ENCODE measurements around the gene CD81.
"Not testable (repeated sequence)": the region's sequence is repeated elsewhere in the genome, so short reads cannot be mapped to it uniquely, and the experiment has no call there.

Gene CD81, protein sequence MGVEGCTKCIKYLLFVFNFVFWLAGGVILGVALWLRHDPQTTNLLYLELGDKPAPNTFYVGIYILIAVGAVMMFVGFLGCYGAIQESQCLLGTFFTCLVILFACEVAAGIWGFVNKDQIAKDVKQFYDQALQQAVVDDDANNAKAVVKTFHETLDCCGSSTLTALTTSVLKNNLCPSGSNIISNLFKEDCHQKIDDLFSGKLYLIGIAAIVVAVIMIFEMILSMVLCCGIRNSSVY

GRCh38 chr11:2376751-2377451 is at the start of gene CD81:
Gene CD81 (plus strand): TSS chr11:2377310. CDS start chr11:2377550, 240 bp downstream.
- DNase-seq: no peak

DNA sequence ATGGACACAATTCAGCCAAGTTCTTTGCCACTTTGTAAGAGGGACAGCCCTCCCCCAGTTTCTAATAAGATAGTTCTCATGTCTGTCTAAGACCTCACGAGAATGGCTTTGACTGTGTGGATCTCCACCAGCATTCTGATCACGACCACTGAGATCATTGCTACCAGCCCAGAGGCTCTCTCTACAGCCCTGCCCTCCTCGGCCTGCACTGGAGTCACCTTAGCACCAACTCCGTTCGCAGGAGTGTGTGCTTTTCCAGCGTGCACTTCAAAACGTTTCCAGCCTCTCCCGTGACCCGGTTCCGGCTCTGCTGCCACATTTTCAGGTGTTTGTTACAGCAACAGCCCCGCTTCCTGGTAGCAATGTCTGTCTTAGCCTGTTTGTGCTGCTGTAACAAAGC is 49.1 kb upstream of the CD81 start:
- no peak for DNase-seq

DNA sequence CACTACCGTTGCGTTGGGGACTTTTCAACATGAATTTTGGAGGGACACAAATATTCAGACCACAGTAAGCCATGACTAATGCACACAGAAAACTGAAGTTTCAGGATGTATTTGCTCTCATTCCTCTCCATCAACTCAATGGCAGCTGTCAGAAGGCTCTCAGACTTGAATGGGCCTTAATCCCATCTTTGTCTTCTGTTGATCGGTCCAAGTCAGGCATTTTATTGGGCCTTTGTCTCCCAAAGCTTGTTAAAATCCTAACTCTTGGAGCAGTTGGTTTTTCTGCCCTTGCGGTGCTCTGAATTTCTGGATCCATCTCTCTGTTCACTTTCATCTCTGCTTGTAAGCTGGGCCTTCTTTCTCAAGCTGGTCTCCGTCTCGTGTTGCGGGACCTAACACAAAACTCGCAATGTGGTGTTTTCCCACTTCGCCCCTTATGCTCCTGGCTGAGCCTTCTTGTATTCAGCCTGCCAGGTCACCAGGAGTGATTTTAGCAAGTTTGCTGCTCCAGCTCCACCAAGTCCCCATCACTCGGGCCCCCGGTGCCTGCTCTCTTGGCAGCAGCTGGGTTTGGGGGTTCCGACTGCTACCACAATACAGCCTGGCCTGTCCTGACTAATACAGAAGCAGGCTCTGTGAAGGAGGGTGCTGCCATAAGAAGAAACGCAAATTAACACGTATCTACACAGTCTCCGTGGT is 48.3 kb upstream of the CD81 start:
- no peak for DNase-seq

DNA sequence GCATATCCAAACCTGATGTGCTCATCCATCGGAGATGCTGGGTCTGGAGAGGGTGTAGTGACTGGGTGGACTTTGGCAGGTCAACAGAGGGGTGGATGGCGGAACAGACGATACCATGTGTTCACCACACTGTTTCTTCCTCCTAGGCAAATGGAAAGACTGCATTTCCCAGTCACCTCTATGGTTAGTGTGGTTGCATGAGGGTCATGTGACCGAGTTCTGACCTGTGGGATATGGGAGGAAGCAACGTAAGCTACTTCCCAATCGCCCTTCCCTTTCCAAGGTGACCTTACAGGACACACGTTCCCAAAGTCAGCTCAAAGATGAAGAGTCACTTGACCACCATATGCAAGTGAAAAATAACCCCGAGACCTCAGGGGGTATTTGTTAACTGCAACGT is 47.6 kb upstream of the CD81 start:
- no peak for DNase-seq

GRCh38 chr11:2330696-2331095 is 46.4 kb upstream of the CD81 start:
- DNase-seq: no peak

- no peak for DNase-seq
Measured at GRCh38 chr11:2331404-2331803, 45.7 kb upstream of the CD81 start.

- not testable (repeated sequence) for DNase-seq
Measured at GRCh38 chr11:2332569-2332968, 44.5 kb upstream of the CD81 start.

GRCh38 chr11:2333486-2334205 is 43.5 kb upstream of the CD81 start:
- not testable (repeated sequence) for DNase-seq

GRCh38 chr11:2335286-2335685 is 41.8 kb upstream of the CD81 start:
- DNase-seq: not testable (repeated sequence)

DNA sequence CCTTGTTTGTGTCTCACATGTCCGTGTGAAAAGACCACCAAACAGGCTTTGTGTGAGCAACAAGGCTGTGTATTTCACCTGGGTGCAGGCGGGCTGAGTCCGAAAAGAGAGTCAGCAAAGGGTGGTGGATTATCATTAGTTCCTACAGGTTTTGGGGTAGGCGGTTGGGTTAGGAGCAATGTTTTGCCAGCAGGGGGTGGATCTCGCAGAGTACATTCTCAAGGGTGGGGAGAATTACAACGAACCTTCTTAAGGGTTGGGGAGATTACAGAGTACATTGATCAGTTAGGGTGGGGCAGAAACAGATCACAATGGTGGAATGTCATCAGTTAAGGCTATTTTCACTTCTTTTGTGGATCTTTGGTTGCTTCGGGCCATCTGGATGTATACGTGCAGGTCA is 38.4 kb upstream of the CD81 start:
- DNase-seq: not testable (repeated sequence)

DNA sequence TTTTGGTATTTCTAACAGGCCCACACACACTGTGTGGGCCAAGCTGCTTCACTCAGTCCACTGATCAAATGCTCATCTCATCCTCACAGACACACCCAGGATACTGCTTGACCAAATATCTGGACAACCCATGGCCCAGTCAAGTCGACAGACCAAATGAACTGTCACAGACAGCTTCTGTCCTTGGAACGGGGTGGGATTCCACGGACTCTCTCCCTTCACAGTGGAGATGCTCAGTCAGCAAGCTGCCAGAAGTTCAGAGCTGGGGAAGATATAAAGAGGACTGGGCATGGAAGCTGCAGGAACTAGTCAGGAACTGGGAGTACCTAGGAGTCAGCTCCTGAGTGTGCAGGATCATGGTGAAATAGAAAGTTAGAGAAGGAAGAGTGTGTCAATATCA is 34.6 kb upstream of the CD81 start:
- DNase-seq: no peak

DNA sequence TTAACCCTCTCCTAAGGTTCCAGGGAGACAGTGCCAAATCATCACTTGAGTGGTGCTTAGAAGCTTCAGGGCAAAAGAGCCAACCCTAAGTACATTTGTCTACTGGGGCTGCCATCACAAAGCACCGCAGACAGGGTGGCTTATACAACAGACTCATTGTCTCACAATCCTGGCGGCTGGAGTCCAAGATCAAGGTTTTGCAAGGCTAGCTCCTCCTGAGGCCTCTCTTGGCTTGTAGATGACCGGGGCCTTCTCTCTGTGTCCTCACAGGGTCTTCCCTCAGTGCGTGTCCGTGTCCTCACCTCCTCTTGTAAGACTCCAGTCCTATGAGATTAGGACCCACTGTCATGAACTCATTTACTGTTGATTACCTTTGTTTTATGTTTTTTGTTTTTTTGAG is 34.1 kb upstream of the CD81 start:
- no peak for DNase-seq

DNA sequence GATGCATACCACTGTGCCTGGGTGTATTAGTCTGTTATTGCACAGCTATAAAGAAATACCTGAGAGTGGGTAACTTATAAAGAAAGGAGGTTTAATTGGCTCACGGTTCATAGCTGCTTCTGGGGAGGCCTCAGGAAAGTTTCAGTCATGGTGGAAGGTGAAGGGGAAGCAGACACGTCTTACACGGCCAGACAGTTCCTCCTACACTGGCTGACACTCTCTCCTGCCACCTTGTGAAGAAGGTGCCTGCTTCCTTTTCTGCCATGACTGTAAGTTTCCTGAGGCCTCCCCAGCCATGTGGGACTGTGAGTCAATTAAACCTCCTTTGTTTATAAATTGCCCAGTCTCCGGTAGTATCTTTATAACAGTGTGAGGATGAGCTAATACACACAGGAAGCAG is 33.6 kb upstream of the CD81 start:
- DNase-seq: no peak

DNA sequence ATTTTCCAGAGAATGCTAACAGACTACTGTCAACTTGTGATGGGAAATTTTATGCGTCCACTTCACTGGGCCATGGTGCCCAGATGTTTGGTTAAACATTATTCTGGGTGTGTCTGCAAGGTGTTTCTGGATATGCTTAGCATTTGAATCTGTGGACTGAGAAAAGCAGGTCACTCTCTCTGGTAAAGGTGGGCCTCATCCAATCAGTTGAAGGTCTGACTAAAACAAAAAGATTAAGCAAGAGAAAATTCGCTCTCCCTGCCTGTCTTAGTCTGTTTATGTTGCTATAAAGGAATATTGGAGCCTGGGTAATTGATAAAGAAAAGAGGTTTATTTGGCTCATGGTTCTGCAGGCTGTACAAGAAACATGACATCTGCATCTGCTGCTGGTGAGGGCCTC is 32.1 kb upstream of the CD81 start:
- DNase-seq: no peak

DNA sequence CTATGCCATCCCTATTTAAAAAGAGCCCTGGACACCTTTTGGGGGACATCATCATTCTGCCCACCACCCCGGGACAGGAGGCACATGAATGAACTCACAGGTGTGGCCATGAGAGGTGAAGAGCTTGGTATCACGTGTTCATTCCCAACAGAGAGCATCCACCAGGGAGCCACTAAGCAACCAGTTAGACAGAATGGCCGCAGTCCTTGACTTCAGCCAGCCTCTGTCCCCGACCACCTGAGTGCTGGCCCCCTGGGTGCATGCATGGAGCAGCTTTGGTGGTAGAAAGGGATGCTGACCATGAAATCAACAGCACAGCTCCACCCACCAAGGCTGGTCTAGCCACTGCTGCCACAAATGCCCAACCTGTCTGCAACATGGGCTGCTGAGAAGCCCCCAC is 31.1 kb upstream of the CD81 start:
- DNase-seq: no peak

DNA sequence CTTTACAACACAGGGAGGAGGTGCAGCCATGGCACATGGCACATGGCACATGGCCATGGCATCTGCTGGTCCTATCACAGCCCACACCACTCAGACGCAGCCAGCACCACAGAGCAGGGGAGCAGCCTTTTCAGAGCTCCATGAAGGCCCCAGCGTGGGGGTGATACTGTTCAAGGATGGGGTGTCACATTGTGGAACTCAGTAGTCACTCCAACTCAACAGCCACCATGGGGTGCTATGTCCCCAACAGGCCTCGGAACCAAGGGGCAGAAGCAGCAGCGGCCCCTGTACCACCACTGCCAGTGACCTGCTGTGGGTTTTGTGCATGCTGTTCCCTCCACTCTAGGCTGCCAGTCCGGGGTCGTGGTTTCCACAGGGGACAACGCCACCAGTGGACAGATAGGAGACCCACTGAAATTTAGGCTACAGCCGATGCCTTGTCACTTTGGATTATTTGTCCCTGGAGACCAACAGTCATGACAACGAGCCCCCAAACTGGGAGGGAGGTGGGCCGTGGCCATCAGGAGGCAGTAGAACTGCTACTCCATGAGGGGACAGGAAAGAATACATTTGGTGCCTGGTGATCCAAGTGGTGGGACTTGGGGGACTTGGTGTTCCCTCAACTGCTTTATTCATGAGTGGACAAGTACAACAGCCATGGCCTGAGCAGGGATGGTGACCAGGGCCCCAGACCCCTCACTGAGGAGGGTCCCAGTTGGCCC is 30.4 kb upstream of the CD81 start:
- no peak for DNase-seq

DNA sequence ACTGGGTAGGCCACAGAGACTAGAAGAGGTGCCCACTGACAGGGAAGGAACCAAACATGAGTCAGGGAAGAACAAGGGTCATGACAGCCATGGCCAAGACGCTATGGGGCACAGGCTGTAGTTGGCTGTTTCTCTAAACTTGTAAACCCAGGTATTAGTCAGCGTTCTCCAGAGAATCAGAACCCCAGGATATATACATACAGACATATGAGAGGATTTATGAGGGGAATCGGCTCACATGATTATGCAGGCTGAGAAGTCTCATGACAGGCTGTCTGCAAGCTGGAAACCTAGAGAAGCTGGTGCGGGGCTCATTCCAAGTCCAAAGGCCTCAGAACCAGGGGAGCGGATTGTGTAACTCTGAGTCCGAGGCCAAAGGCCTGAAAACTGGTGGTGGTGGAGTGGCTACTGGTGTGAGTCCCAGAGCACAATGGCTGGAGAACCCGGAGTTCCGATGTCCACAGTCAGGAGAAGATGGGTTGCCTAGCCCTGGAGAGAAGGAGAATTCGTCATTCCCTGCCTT is 29.7 kb upstream of the CD81 start:
- DNase-seq: no peak

GRCh38 chr11:2348986-2349385 is 28.1 kb upstream of the CD81 start:
- DNase-seq: no peak

GRCh38 chr11:2351701-2352100 is 25.4 kb upstream of the CD81 start:
- no peak for DNase-seq

GRCh38 chr11:2352420-2352819 is 24.7 kb upstream of the CD81 start:
- DNase-seq: no peak

DNA sequence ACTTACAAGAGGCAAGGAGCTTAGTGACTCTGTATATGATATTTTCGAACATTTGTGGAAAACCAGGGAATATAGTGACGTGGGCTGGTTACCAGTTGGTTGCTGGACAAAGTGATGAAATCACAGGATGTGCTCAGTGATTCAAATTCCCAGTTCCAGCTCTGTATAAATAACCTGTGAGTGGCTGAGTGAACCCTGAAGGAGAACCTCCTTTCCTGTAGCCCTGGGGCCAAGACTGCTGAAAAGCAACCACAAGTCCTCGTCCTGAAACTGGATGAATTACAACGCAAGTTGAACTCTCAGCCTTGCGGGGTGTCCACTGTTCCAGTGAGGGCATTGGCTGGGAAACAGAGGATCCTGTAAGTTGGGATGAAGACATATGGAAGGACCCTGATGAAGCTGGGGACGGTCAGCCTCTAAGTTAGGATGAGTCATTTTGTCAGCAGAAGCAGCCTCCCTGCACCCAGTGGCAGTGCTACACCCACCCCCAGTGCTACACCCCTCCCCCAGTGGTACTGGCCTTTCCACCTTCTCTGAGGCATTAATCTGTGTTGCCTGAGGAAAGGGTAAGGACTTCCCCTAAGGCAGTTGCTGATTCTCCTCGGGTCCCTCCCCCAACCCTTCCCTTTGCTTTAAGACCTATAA is 22.0 kb upstream of the CD81 start:
- no peak for DNase-seq

DNA sequence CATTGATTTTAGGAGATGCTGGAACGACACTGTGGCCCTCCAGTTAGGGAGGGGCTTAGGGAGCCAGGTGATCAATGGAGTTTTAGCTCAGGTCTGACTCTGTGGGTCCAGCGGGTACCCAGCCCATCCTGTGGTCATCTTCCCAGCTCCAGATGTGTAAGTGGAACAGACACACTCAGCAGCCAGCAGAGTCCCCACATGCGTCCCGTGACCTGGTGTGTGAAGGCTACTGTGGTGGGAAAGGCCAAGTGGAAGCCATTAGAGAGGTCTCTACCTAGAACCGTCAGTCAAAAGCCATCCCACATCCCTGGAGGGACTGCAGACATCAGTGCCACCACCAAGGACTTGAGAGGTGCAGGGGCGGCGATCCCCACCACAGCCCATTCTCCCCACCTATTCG is 19.9 kb upstream of the CD81 start:
- DNase-seq: no peak

Data from DMS153 (cell line).